HCT116 (cell line): ENCODE data around the gene SLC4A11.

Experiments
- CEBPB ChIP-seq: IDR thresholded peaks from 2 replicates; pipeline ENCODE4 v1.6.1; 2012; ENCODE audit warnings: low read depth
- CTCF ChIP-seq, 3 experiments: fragments of 200-600 bp in 1 of 3; sonication (generic) in 1 of 3; IDR thresholded peaks in 2 of 3; conservative IDR thresholded peaks in 1 of 3; 2 replicates each; pipeline ENCODE4 v1.5.1; 2012 to 2017; ENCODE audit warnings: low read depth in 2 of 3, low read length in 2 of 3, antibody characterized with exemption in 1 of 3, borderline replicate concordance in 1 of 3, control low read depth in 1 of 3, mild to moderate bottlenecking in 1 of 3, mixed read lengths in 1 of 3, mixed run types in 1 of 3, moderate library complexity in 1 of 3; ENCODE audit not compliant: insufficient read depth in 1 of 3
- EZH2 ChIP-seq: fragments of 200-600 bp; sonication (generic); IDR thresholded peaks from 2 replicates; pipeline ENCODE4 v1.6.1; 2017; ENCODE audit warnings: antibody characterized with exemption, mixed run types
- POLR2A ChIP-seq: IDR thresholded peaks from 2 replicates; pipeline ENCODE4 v1.7.0; 2011; ENCODE audit warnings: borderline replicate concordance; ENCODE audit not compliant: insufficient read depth, insufficient read length; ENCODE audit errors: extremely low read depth
- RAD21 ChIP-seq: IDR thresholded peaks from 2 replicates; pipeline ENCODE4 v1.6.1; 2012; ENCODE audit warnings: low read depth, mild to moderate bottlenecking
- ZBTB33 ChIP-seq: IDR thresholded peaks from 2 replicates; pipeline ENCODE4 v1.6.1; 2011; ENCODE audit warnings: mild to moderate bottlenecking, low read length, moderate library complexity; ENCODE audit not compliant: insufficient replicate concordance; ENCODE audit errors: extremely low read depth
- ZNF274 ChIP-seq: fragments of 200-500 bp; sonication (Bioruptor generic); IDR thresholded peaks from 2 replicates; pipeline ENCODE4 v1.6.1; 2014; ENCODE audit warnings: mild to moderate bottlenecking, low read depth, low read length, inconsistent platforms

GRCh38 chr20:3193806-3194616, 45.0 kb downstream of the SLC4A11 start:
- TF ChIP-seq CEBPB: no peak
- TF ChIP-seq CTCF (IDR thresholded peaks at IDR 0.05 in 2 of 3, conservative IDR thresholded peaks at IDR 0.05 in 1 of 3; ENCODE audit: borderline replicate concordance in 1 of 3, insufficient read depth in 1 of 3, low read depth in 2 of 3, low read length in 2 of 3): no peak
- TF ChIP-seq EZH2: no peak
- TF ChIP-seq ZNF274: no peak
- no peak for TF ChIP-seq ZBTB33
- no peak for TF ChIP-seq POLR2A
- no peak for TF ChIP-seq RAD21
